Measurements from ENCODE around the gene PTPRD.

PTPRD gene

DNA sequence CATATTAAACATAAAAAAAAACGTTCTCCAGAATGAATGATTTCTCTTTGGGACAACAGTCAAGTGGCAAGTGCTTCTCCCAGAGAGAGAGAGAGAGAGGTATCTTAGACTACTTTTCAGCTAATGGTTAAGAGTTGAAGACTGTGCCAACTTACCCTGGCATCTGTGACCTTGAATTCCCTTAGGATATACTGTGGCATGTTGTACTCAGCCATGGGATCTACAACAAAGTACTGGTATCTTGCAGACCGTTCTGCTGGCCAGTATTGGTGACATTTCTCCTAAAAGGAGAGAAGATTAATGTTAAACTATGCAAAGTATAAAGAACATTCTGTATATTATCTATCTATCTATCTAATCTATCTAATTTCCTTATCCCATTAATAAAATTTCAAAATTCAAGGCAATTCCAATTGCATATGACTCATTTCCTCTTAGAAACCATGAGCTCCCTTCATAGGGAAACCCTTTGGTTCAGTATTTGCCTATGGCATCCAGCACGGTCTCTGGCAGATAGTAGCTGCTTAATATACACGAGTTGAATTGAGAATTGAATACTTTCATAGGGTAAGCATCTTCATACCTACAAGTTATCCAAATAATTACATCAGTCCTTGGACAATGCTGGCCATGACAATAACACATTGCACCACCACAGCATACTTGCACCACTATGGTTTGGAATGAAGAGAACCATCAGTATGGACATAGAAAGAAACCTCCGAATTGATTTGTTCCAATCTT is 2273.9 kb downstream of the PTPRD start:
- DNase-seq, result no peak

GRCh38 chr9:8337834-8338766 is 2274.7 kb downstream of the PTPRD start:
- DNase-seq, result peak; percentile 43

DNA sequence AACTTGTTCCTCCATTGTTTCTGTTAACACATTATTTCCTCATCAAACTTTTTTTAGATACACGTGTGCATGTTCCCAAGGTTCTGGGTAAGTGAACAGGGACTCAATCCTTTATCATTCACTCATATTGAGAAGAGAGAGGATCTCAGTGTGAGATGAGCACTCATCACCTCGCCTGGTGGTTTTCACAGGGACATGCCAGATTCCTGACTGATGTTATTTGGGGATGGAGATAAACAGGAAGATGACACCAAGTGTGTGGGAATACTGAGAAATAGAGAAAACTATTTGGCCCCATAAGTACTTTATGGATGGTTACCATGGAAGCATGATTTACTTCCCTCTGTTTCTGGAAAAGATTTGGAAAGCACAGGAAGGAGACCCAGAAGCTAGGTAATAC is 2279.9 kb downstream of the PTPRD start:
- peak; percentile 31 for DNase-seq

- DNase-seq, result peak; percentile 53
These were observed 2280.5 kb downstream of the PTPRD start for GRCh38 chr9:8332331-8332650.

- peak; percentile 64 for DNase-seq
These were observed 2281.1 kb downstream of the PTPRD start for GRCh38 chr9:8331507-8332330.

- no peak for DNase-seq
These were observed 2283.1 kb downstream of the PTPRD start for GRCh38 chr9:8329561-8330283.

- DNase-seq, result peak; percentile 26
These were observed 2297.6 kb downstream of the PTPRD start for GRCh38 chr9:8315211-8315610.

GRCh38 chr9:8309258-8309657 is 2303.5 kb downstream of the PTPRD start:
- DNase-seq, result no peak

DNA sequence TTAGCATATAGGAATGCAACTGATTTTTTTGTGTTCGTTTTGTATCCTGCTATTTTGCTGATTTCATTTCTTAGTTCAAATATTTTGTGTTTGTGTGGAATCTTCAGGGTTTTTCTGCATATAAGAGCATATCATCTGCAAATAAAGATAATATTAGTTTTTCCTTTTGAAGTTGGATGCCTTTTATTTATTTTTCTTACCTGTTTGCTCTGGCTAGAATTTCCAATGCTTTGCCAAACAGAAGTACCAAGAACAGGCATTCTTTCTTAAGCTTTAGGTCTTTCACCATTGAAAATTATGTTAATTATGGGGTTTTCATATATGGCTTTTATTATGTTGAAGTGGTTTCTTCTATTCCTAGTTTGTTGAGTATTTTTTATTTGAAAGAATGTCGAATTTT is 2308.1 kb downstream of the PTPRD start:
- no peak for DNase-seq

GRCh38 chr9:8301296-8301695 is 2311.5 kb downstream of the PTPRD start:
- DNase-seq, result no peak

GRCh38 chr9:8297047-8297446 is 2315.8 kb downstream of the PTPRD start:
- DNase-seq, result no peak

DNA sequence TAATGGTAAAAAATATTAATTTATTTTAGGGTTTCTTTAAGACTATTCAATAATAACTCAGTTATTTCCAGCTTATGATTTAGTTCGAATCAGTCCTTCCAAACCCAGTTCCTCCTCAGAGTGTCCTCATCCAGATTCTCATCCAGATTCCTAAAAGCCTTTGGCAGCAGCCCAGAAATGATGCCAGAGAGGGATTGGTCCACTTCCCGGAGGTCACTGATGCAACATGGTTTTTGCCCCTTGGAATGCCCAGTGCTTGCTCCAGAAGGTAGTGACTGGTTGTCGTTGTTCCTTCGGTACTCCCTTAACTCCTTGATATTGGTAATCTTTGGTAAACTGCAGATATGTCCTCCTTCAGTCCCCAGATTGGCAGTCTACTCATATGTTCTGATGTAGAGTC is 2320.1 kb downstream of the PTPRD start:
- no peak for DNase-seq

DNA sequence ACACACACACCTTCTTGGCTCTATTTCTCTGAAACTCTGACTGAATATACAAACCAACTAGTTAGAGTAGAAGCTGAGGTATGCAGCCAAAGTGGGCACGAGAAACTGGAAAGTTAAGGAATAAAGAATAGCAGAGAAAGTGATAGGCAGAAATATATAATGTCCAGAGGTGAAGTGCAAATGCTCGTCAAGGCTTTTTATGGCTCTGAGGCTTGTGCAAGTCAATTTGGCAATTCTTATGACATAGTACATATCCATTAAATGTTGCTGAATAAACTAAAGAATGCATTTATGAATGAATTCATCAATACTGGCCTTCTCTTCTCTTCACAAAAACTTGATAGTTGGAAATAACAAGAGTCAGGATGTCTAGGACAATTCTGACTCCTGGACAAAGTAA is 2323.1 kb downstream of the PTPRD start:
- no peak for DNase-seq

- no peak for DNase-seq
These were observed 2324.8 kb downstream of the PTPRD start for GRCh38 chr9:8287970-8288369.

GRCh38 chr9:8287501-8287900 is 2325.3 kb downstream of the PTPRD start:
- DNase-seq, result no peak

DNA sequence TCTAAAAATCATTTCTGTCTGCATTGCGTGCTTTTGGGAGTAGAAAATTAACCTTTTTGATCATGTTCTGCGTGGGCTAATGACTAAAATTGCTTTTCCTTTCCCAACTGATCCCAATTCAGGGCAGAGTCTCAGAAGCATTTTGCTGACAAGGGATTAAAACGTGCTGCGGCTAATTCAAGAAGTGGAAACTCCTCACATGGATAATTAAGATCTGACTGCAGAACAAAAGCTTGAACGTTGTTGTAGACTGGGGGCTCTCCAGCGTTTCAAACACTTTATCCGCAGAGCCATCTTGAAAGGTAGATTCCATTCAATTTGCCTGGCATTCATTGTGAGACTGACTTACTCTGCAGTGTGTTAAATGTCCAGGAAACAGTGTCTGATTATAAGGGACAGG is 2327.9 kb downstream of the PTPRD start:
- no peak for DNase-seq

- DNase-seq, result no peak
These were observed 2330.3 kb downstream of the PTPRD start for GRCh38 chr9:8282535-8282934.

DNA sequence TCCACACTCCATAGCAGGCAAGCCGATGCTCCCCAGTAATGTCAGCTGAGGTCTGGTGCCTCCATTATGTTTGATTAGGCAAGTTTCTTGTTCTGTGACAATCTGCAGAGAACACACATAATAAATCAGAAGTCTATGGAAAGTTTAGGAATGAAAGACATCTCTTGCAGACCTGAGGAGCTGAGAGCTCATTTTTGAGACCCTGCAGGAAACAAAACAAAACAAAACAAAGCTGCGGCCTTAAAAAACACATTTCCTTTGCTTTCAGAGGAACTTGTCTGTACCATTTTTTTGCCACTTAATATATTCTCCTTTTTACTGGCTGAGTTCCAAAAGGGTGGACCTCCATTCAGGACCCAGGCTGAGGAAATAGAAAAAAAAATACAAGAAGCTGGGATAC is 2332.0 kb downstream of the PTPRD start:
- DNase-seq, result no peak

- DNase-seq, result no peak
These were observed 2334.8 kb downstream of the PTPRD start for GRCh38 chr9:8278048-8278447.

GRCh38 chr9:8270235-8270634 is 2342.6 kb downstream of the PTPRD start:
- no peak for DNase-seq

DNA sequence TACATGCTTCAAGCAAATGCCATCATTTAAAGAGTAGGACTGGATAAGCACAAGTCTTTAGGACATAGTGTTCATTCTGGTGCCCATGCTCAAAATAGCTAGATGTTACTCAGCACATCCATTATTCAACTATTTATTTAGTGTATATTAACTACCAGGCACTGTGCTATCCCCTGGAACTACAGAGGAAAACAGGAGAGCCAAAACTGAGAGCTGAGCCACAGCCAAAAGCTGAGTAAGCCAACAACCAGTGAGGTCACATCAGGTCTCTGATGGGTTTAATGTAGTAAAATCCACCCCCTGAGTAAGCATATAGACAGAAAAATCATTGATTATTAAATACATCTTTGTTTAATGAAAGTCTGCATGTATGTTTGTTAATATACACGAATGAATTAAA is 2343.9 kb downstream of the PTPRD start:
- DNase-seq, result peak; percentile 3

- DNase-seq, result no peak
These were observed 2344.5 kb downstream of the PTPRD start for GRCh38 chr9:8268216-8268878.
